ENCODE measurements around the gene RLIM. TPM values are rescaled to one million over a fixed set of nuclear protein-coding genes. Genes with fewer than 3 reads are reported as not detected.

The RLIM gene
- total RNA-seq, 1 donor from 2014 or later: 40.3 TPM

DNA sequence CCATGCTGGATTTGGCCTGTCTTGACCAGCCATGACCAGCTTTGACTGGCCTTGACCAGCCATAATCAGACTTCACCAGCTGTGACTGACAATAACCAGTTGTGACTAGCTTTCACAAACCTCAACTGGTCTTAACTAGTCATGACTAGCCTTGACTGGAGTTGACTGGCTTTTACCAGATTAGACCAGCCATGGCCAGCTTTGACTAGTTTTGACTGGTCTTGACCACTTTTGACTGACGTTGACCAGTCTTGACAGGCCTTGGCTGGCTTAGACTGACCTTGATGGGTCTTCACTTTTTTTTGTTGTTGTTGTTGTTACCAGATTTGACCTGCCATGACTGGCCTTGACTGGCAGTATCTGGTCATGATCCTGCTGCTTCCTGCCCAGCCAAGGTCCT is 67.4 kb downstream of the RLIM start:
- Mint-ChIP-seq H3K4me1 (ENCODE audit: unreplicated experiment) (no peaks in the 10 kb centered on the region), H3K9me3 (no peaks in the 10 kb centered on the region), H3K27ac (no peak overlapping the region), H3K36me3 (no peaks in the 10 kb centered on the region), H3K4me3 (no peak overlapping the region), H3K27me3 (peaks cover 6% of the 10 kb centered on the region)
- DNase-seq (ENCODE audit: extremely low spot score, unreplicated experiment): no peak
- TF ChIP-seq CTCF (conservative IDR thresholded peaks at IDR 0.05): no peak

- Mint-ChIP-seq H3K36me3 (no peaks in the 10 kb centered on the region), H3K9me3 (no peaks in the 10 kb centered on the region), H3K27ac (no peak overlapping the region), H3K4me3 (no peak overlapping the region), H3K27me3 (peaks cover 6% of the 10 kb centered on the region), H3K4me1 (ENCODE audit: unreplicated experiment) (no peaks in the 10 kb centered on the region)
- no peak for DNase-seq (ENCODE audit: extremely low spot score, unreplicated experiment)
- TF ChIP-seq CTCF (conservative IDR thresholded peaks at IDR 0.05): no peak
Observed at GRCh38 chrX:74545880-74546523, 68.4 kb downstream of the RLIM start.

DNA sequence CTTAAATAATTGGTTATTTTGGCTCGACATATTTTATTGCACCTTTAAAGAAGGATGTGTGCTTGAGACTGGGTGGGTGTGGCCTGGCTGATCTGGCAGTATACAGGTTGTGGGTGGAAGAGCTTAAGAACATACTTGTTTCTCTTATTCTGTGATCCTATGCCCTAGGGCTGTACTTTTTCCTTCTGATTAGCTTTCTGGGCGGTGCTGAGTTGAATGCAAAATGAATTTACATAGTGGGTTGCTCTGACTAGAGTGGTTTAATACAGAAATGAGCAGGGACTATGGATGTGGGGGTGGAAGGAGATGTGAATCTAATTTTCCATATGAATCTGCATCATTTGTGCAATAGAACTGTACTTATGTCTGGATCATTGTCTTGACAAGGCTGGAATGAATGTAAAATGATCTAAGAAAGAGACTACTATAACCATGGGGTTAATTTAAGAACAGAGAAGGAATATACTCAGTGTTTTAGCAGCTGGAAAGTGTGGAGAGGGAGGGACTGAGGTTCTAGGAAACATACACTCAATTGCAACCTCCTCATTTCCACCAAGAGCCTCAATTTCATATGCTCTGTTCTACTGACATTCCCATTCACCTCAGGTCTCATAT is 73.7 kb downstream of the RLIM start:
- no peaks in the 10 kb centered on the region for H3K36me3 Mint-ChIP-seq
- H3K4me1 Mint-ChIP-seq (ENCODE audit: unreplicated experiment): no peaks in the 10 kb centered on the region
- no peak for TF ChIP-seq CTCF (conservative IDR thresholded peaks at IDR 0.05)
- DNase-seq (ENCODE audit: extremely low spot score, unreplicated experiment): no peak
- H3K27me3 Mint-ChIP-seq: peaks cover 5% of the 10 kb centered on the region
- H3K27ac Mint-ChIP-seq: no peak overlapping the region
- no peak overlapping the region for H3K4me3 Mint-ChIP-seq
- no peaks in the 10 kb centered on the region for H3K9me3 Mint-ChIP-seq

- no peaks in the 10 kb centered on the region for H3K9me3 Mint-ChIP-seq
- peaks cover 9% of the 10 kb centered on the region for H3K4me1 Mint-ChIP-seq (ENCODE audit: unreplicated experiment)
- H3K27ac Mint-ChIP-seq: peak overlapping the region; percentile 51
- TF ChIP-seq CTCF (conservative IDR thresholded peaks at IDR 0.05): no peak
- DNase-seq (ENCODE audit: extremely low spot score, unreplicated experiment): no peak
- H3K36me3 Mint-ChIP-seq: peaks cover 3% of the 10 kb centered on the region
- H3K4me3 Mint-ChIP-seq: peak overlapping the region; percentile 88
- peaks cover 5% of the 10 kb centered on the region for H3K27me3 Mint-ChIP-seq
Observed at GRCh38 chrX:74536832-74537371, 77.5 kb downstream of the RLIM start.

- peak overlapping the region; percentile 88 for H3K4me3 Mint-ChIP-seq
- H3K4me1 Mint-ChIP-seq (ENCODE audit: unreplicated experiment): peaks cover 9% of the 10 kb centered on the region
- peaks cover 3% of the 10 kb centered on the region for H3K36me3 Mint-ChIP-seq
- H3K27ac Mint-ChIP-seq: peak overlapping the region; percentile 74
- H3K9me3 Mint-ChIP-seq: no peaks in the 10 kb centered on the region
- peaks cover 5% of the 10 kb centered on the region for H3K27me3 Mint-ChIP-seq
- peak; percentile 77 for DNase-seq (ENCODE audit: extremely low spot score, unreplicated experiment)
- TF ChIP-seq CTCF (conservative IDR thresholded peaks at IDR 0.05): peak; percentile 69
Observed at GRCh38 chrX:74536152-74536831, 78.1 kb downstream of the RLIM start.
